Measurements from ENCODE around the gene FHL5.

GRCh38 chr6:96532399-96532798 is 30.5 kb upstream of the FHL5 start:
- TF ChIP-seq REST (IDR thresholded peaks at IDR 0.05) (no peak), EHMT2 (IDR thresholded peaks at IDR 0.05; ENCODE audit: low read depth) (no peak), CTCF (IDR thresholded peaks at IDR 0.05) (no peak), RCOR1 (IDR thresholded peaks at IDR 0.05; ENCODE audit: low read depth, low read length) (no peak), POLR2A (IDR thresholded peaks at IDR 0.05; ENCODE audit: low read length) (no peak), USF2 (IDR thresholded peaks at IDR 0.05) (no peak), NR3C1 (IDR thresholded peaks at IDR 0.05) (no peak), SMC3 (IDR thresholded peaks at IDR 0.05) (no peak), E2F6 (IDR thresholded peaks at IDR 0.05; ENCODE audit: borderline replicate concordance, low read depth) (no peak), RFX5 (IDR thresholded peaks at IDR 0.05) (no peak)

Measured in A549 (cell line).